Adrenal gland (tissue), 12 donors: Measurements from ENCODE around the gene TAAR9. TPM values are rescaled to one million over a fixed set of nuclear protein-coding genes. Genes with fewer than 3 reads are reported as not detected.

Source experiments
- DNase-seq, 7 donors: peaks; one replicate each; pipeline ENCODE4 v3.0.0-alpha.2; 2019 to 2020
- H3K27ac ChIP-seq, 5 donors: fragments of 200-600 bp; sonication (generic) in 4 of 5; 1 replicate in 3 of 5; 2 replicates in 2 of 5; pipeline versions ENCODE4 v1.5.1 to v1.8.0; 2016 to 2020; ENCODE audit warnings: mild to moderate bottlenecking in 1 of 5
- H3K27me3 ChIP-seq: fragments of 200-600 bp; 2 replicates; pipeline ENCODE4 v1.8.0; 2021
- H3K36me3 ChIP-seq, 2 donors: fragments of 200-600 bp; replicated peaks in 1 of 2; 1 replicate in 1 of 2; 2 replicates in 1 of 2; pipeline versions ENCODE4 v1.5.1 to v1.8.0; 2018 to 2022
- H3K4me1 ChIP-seq, 2 donors: fragments of 200-600 bp; replicated peaks in 1 of 2; 1 replicate in 1 of 2; 2 replicates in 1 of 2; pipeline versions ENCODE4 v1.5.1 to v1.8.0; 2018 to 2021
- H3K4me3 ChIP-seq, 4 donors: fragments of 200-600 bp; sonication (generic) in 3 of 4; one replicate each; pipeline ENCODE4 v1.5.1; 2016 to 2018
- H3K9me3 ChIP-seq, 3 donors: fragments of 200-600 bp; sonication (generic) in 1 of 3; replicated peaks in 1 of 3; 1 replicate in 2 of 3; 2 replicates in 1 of 3; pipeline versions ENCODE4 v1.5.1 to v1.8.0; 2016 to 2021
- POLR2A ChIP-seq, 2 donors: fragments of 450-650 bp; IDR thresholded peaks; one replicate each; pipeline ENCODE4 v1.6.1; 2017; ENCODE audit warnings: antibody characterized with exemption in 2 of 2, mild to moderate bottlenecking in 2 of 2, moderate library complexity in 1 of 2
- WGBS, 4 donors: extraction: QIAGEN DNeasy Blood & Tissue Kit in 2 of 4; methylation state at CpG; one replicate each; pipeline versions ENCODE4 v1.1.5 to v1.1.7; 2013 to 2017; 5-methylcytosine and 5-hydroxymethylcytosine counted together
- intact Hi-C, 2 donors: fragments of 100-400 bp; cut with DNase I; formaldehyde crosslinking; loops; one replicate each; pipeline versions ENCODE4 v1.14.1 to v1.15.0; 2022 to 2023
- polyA plus RNA-seq, 3 donors: library from polyadenylated mRNA; stranded (reverse); fragments of 200-250 nt in 2 of 3; fragments of 350-450 nt in 1 of 3; fragmentation: Illumina TruSeq in 1 of 3; extraction: RNeasy Lipid Tissue Mini Kit (QIAGEN cat#74804) in 1 of 3; gene quantifications; one replicate each; pipeline ENCODE4 v1.2.3, GENCODE V29; 2013 to 2014
- total RNA-seq, 9 donors: library from RNA; depleted of rRNA in 4 of 9; stranded (reverse); fragments of >200 nt in 4 of 9; fragments of 120-200 nt in 1 of 9; fragmentation: NEBNext Ultra II Directional in 1 of 9; extraction: Animal tissue kit (Norgen Biotek cat#: 25700) in 1 of 9; gene quantifications; one replicate each; pipeline versions ENCODE4 v1.1.0 to v1.2.4, GENCODE V29; 2013 to 2023
- TF ChIP-seq, protein P1 (sequence below), 6 experiments: fragments of 450-650 bp in 4 of 6; fragments of 200-600 bp in 2 of 6; sonication (generic) in 1 of 6; IDR thresholded peaks; 1 replicate in 5 of 6; 2 replicates in 1 of 6; pipeline versions ENCODE4 v1.5.1 to v1.8.0; 2016 to 2021; ENCODE audit warnings: antibody characterized with exemption in 6 of 6, mild to moderate bottlenecking in 2 of 6, moderate library complexity in 1 of 6
- donor health status: healthy with polysubstance abuse.
- donor health status: Bipolar disorder and iron deficiency.
- donor health status: DM: yes; HTN: yes; CAD: no.
- donor health status: DM: no; HTN: no; CAD: no.
- donor health status: DM: no; HTN: no; CAD: no.
- donor health status: DM: yes; HTN: yes; CAD: no.

TAAR9 gene
- total and polyA plus RNA-seq, 12 donors = not detected

GRCh38 chr6:132491303-132491702 is 46.8 kb upstream of the TAAR9 start:
- TF ChIP-seq POLR2A (IDR thresholded peaks at IDR 0.05) = no peak
- TF ChIP-seq, protein P1, sequence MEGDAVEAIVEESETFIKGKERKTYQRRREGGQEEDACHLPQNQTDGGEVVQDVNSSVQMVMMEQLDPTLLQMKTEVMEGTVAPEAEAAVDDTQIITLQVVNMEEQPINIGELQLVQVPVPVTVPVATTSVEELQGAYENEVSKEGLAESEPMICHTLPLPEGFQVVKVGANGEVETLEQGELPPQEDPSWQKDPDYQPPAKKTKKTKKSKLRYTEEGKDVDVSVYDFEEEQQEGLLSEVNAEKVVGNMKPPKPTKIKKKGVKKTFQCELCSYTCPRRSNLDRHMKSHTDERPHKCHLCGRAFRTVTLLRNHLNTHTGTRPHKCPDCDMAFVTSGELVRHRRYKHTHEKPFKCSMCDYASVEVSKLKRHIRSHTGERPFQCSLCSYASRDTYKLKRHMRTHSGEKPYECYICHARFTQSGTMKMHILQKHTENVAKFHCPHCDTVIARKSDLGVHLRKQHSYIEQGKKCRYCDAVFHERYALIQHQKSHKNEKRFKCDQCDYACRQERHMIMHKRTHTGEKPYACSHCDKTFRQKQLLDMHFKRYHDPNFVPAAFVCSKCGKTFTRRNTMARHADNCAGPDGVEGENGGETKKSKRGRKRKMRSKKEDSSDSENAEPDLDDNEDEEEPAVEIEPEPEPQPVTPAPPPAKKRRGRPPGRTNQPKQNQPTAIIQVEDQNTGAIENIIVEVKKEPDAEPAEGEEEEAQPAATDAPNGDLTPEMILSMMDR (IDR thresholded peaks at IDR 0.05) = no peak
- WGBS, 4 donors = 70 to 85% (median 74%) methylated on average over 5 of the region's 5 CpGs
- peaks cover 5 to 33% of the 10 kb centered on the region in 2 donors for H3K4me1 ChIP-seq
- intact Hi-C loops = no loop called here
- peak overlapping the region in 2 of 5 donors; percentile 20 to 69 for H3K27ac ChIP-seq
- no peaks in the 10 kb centered on the region for H3K36me3 ChIP-seq
- no peaks in the 10 kb centered on the region for H3K9me3 ChIP-seq
- H3K27me3 ChIP-seq = no peaks in the 10 kb centered on the region
- no peak overlapping the region for H3K4me3 ChIP-seq
- DNase-seq = peak in 5 of 7 donors; percentile 39 to 66 (median 58)

- H3K4me1 ChIP-seq = peaks cover 9 to 34% of the 10 kb centered on the region in 2 donors
- peak overlapping the region in 1 of 5 donors; percentile 20 for H3K27ac ChIP-seq
- DNase-seq = no peak
- H3K27me3 ChIP-seq = no peaks in the 10 kb centered on the region
- H3K36me3 ChIP-seq = no peaks in the 10 kb centered on the region
- H3K4me3 ChIP-seq = no peak overlapping the region
- H3K9me3 ChIP-seq = no peaks in the 10 kb centered on the region
- no peak for TF ChIP-seq POLR2A (IDR thresholded peaks at IDR 0.05)
- TF ChIP-seq, protein P1 (IDR thresholded peaks at IDR 0.05) = no peak
- intact Hi-C loops = no loop called here
- WGBS, 4 donors = 82 to 91% (median 90%) methylated on average over 1 of the region's 1 CpG
Measured at GRCh38 chr6:132491881-132492280, 46.2 kb upstream of the TAAR9 start.

- intact Hi-C loops = no loop called here
- no peaks in the 10 kb centered on the region for H3K9me3 ChIP-seq
- H3K4me1 ChIP-seq = peaks cover 10 to 38% of the 10 kb centered on the region in 2 donors
- H3K27ac ChIP-seq = no peak overlapping the region
- 86 to 94% (median 89%) methylated on average over 2 of the region's 2 CpGs for WGBS, 4 donors
- H3K27me3 ChIP-seq = no peaks in the 10 kb centered on the region
- H3K36me3 ChIP-seq = no peaks in the 10 kb centered on the region
- no peak for TF ChIP-seq POLR2A (IDR thresholded peaks at IDR 0.05)
- TF ChIP-seq, protein P1 (IDR thresholded peaks at IDR 0.05) = no peak
- no peak overlapping the region for H3K4me3 ChIP-seq
- no peak for DNase-seq
Measured at GRCh38 chr6:132494954-132495353, 43.1 kb upstream of the TAAR9 start.

DNA sequence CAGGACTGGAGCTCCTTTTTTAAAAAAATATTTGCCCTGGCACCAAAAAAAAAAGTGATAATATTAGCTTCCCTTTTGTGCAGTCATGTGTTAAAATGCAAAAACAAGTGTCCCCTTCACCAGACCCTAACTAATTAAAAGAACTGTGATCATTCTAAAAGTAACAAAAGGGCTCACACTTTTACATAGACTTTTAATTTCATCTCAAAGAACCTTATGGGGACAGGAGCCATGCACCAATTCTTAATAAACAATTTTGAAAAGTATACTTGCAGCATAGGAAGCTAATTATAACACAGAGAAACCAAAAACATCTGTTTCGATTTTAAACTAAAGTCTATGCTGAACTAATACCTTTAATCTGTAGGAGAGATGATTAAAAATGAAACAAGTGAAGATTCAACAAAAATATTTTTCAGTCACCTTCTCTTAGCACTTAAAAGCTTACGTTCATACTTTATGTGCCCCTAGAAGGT is 42.4 kb upstream of the TAAR9 start:
- DNase-seq = no peak
- 70 to 81% (median 73%) methylated on average over 2 of the region's 2 CpGs for WGBS, 4 donors
- H3K4me3 ChIP-seq = no peak overlapping the region
- H3K27ac ChIP-seq = no peak overlapping the region
- H3K27me3 ChIP-seq = no peaks in the 10 kb centered on the region
- intact Hi-C loops = no loop called here
- no peaks in the 10 kb centered on the region for H3K9me3 ChIP-seq
- no peaks in the 10 kb centered on the region for H3K36me3 ChIP-seq
- TF ChIP-seq, protein P1 (IDR thresholded peaks at IDR 0.05) = no peak
- TF ChIP-seq POLR2A (IDR thresholded peaks at IDR 0.05) = no peak
- H3K4me1 ChIP-seq = peaks cover 8 to 32% of the 10 kb centered on the region in 2 donors
